NCI-H82 treated with DMSO at 0.1 percent for 48 hours (cell line): Measurements from ENCODE around the gene PAK1.

ENCODE experiments used
- DNase-seq: peaks from one replicate; lab custom pipeline; 2025; ENCODE audit not compliant: unreplicated experiment; lab: John Stamatoyannopoulos, UW

Gene PAK1

DNA sequence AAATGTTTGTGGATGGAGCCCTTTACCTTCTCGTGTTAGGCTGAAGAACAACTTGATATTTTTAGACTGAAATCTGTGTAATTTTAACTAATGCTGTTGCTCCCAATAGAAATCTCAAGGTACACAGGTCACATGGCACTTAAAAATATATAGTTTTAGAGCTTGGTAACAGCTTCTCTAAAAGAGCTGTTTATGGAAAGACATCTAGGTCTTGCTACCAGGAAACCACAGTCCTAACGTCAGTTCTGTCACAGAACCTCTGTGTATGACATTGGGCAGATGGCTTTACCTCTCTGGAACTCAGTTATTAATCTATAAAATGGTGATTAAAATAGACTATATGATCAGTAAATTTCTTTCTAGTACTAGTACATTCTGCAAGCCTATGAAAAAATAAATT, 35.4 kb downstream of the PAK1 start:
- DNase-seq: no peak

DNA sequence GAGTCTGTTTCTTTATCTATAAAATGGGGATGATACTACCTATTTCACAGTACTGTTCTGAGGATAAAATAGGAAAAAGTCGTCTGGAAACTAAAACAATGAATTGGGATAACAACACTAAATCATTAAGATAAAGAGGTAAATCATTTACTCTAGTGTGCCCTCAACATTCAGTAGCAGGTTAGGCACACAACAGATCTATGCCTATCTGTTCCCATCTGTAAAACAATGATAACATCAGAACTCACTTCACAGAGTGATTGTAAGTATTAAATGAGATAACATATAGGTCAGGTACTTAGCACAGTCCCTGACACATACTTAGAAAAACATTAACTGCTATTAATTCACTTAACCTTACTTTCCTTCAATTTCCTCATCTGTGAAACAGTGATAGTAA, 36.9 kb downstream of the PAK1 start:
- no peak for DNase-seq

DNA sequence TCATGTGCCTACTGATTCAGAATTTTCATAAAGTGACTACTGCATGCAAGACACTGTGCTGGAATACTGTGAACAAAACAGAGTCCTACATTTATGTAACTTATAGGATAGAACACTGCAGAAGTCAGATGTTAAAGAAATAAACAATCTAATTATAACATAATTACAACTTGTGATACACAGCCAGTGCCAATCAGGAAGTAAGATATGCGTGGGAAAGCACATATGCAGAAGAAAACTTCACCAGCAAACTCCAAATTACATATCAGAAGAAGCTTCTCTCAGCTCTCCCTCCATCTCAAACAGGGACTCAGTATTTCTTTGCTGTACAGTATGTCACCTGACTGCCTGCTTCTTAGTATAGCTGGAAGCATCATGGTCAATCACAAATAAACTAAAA, 37.4 kb downstream of the PAK1 start:
- no peak for DNase-seq

DNA sequence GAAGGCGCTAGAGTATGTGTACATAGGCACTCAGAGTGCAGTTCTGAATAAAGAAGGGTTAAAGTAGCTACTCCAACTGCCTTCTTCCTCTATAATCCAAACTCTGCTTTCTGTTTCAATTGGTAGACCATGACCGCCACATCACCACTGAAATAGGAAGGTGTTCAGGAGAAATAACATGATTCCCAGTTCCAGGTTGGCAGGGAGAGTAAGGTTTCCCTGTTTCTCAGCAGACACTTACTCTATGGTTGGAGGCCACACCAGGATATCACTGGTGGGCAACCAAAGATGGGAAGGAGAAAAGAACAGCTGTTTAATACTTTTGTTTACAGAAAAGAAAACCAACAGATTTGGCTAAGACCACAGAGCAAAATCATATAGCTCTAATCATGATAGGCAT, 37.9 kb downstream of the PAK1 start:
- no peak for DNase-seq

DNA sequence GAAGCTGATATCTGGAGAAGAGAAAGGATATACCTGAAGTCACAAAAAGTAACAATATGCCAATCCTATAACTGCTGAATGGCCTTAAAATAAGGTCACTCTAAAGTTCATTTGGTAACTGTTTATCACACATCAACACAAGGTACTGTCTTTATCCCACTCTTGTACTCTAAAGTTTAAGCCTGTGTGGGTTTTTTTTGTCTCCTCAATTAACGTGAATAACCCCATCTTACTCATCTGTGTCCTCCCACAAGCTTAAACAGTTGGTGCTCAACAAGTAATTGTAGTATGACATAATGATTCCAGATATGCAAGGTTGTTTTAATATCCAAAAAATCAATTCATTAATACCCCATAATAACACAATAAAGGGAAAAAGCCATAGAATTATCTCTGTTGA, 42.1 kb downstream of the PAK1 start:
- no peak for DNase-seq

DNA sequence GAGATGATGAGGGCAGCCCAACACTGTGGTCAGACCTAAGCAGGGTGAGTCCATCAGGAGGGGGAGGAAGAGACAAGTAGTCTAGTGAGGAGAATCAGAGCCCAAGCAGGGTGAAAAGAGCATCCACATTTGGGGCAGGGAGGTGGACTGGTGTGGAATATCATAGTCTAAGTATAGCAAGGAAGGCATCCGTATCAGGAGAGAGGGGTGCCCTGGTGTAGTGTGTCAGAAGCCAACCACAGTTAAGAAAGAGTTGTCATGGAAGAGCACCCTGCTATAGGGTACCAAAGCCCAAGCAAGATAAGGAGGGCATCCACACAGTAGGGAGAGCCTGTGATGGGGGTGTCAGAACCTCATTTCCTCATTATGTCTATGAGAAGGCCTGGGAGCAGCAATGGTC, 45.3 kb downstream of the PAK1 start:
- no peak for DNase-seq

DNA sequence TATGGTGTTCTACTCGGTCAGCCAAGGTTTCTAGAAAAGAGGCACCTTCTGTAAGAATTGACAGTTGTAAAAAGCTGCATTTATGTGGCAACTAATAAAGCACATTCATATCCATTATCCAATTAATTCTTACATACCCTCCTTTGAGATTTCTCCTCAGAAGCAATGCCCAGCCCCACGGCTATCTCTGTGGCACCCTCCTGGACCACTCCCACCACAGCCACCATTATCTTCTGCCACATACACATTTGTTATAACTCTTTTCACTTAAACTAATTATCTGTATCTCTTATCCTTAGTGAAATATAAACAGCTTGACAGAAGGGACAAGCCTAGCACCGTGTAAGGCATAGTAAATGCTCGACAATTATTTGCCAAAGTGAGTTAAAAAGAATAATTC, 48.5 kb downstream of the PAK1 start:
- no peak for DNase-seq

DNA sequence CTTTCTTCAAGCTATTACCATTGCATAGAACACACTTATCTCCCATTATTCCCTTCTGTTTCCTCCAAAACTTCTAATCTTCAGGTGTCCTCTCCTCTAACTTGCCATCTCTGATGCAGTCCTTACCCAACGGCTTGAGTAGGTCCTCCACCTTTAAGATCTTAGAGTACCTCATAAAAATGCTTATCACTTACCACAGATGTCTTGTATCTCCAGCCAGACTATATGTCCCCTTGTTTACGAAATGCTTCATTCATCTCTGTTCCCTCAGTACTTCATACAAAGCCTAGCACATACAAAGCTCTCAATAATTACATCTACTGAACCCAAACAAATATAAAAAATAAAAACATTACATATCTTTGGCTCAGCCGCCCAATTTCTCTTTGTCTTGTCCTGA, 49.2 kb downstream of the PAK1 start:
- DNase-seq: no peak

DNA sequence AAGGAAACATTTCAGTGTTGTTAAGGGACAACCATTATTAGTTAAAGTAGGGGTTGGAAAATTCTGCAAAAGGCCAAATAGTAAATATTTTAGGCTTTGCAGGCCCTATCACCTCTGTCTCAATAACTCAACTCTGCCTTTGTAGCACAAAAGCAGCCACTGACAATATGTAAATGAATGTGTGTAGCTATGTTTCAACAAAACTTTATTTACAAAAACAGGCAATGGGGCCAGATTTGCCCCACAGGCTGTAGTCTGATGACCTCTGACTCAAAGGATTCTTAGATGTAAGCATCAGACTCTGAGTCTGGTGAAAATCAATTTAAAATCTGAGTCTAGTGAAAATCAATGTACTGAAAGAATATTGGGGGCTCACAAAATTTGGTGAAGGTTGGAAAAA, 50.3 kb downstream of the PAK1 start:
- DNase-seq: no peak

DNA sequence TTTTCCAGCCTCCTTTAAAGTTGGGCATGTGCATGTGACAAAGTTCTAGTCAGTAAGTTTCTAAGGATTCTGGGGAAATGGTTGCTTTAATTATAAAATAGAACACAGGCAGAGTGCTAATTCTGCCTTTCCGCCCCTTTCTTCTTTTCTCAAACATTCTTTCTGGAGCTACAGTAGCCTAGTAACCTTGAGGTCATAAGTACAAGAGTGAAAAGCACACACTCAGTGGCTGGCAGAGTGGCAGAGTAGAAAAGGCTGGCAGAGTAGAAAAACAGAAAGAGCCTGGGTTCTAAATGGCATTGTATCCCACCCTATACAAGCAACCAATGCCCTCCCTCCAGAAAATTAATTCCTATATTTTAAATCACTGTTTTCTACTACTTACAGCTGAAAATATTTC, 51.2 kb downstream of the PAK1 start:
- DNase-seq: no peak

DNA sequence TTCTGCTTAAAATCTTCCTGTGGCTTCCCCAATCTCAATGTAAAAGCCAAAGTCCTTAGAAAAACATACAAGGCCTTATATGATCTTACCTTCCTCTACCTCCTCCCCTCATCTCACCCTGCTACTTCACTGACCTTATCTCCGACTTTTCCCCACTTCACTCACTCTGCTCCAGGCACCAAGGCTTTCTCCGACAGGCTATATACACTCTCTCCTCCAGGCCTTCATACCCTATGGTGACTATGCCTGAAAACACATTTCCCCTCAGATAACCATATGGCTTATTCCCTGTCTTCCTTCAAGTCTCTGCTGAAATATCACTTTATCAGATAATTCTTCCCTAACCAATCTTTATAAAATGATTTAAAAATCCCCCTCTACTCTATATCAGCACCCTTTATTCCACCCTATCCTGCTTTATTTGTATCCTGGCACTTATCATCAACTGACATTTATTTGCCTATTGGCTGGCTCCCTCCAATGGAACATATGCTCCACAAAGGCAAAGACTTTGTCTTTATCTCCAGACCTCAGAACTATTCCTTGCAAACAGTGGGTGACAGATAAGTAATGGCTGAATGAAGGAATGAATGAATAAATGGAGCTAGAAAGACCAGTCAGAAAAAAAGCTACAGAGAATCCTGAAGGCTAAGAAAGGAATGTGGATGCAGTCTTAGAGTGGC, 52.7 kb downstream of the PAK1 start:
- no peak for DNase-seq

DNA sequence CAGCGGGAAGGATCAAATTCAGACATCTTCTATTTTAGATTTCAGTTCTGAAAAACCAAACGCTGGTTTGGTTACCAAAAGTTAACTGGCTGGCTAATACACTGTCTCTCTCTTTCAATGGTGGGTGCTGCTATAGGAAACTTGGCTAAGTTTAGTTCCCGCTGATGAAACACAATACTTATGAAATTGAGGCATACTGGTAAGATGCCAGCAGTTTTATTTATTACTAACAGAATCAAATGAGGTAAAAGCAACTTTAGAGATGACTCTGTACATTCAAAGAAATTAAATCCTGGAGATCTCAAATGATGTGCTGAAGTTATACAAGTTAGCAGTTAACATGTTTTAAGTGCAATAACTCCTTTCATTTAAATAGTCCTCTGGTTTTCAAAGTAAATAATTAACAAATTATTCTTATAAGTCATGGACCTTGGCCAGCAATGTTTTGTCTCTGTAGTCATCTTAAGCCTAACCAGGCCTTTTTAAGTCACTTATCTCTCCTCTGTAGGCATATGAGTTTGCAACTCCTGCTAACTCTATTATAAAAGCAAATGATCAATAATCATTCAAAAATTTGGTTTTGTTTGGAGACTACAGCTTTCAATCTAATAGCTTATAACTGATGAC, 54.8 kb downstream of the PAK1 start:
- DNase-seq: no peak

DNA sequence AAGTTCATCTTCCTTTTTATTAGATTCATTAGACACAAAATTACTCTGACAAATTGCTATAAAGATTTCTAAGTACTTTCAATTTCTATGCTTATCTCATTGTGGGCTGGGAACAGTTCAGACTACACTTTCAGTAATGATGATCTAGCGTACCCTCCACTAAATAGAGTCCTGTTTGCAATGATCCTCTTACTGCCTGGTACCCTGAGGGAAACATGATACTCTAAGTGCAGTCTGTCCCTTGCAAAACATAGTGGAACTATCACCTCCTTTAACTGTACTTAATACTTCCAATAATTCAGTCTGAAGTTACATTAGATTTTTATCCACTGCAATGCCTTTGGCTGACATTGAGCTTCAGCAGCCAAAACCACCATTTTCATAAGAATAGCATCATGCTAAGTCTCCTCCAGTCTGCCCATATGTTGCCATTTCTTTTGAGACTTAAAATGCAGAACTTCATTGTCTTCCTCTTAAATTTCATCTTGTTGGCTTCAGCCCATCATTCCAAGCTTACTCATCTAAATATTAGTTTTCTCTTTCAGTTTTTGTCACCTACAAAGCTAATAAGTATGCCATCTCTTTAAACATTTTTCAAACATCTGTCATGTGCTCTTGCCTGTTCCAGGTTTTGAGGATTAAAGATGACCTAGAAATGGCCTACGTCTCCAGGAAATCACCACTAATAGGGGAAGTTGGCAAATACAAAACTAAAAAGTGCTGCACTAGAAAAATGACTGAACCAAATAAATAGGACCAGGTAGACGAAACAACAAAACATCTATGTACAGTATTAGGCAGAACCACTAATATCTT, 55.5 kb downstream of the PAK1 start:
- peak; percentile 22 for DNase-seq

DNA sequence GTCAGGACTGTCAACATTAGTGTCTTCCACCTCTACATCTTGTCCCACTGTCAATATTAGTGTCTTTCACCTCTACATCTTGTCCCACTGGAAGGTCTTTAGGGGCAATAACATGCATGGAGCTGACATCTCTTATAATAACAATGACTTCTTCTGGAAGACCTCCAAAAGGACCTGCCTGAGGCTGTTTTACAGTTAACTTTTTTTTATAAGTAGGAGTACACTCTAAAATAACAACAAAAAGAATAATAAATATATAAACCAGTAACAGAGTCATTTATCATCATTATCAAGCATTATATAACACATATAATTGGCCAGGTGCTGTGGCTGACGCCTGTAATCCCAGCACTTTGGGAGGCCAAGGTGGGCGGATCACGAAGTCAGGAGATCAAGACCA, 57.5 kb downstream of the PAK1 start:
- DNase-seq: no peak

DNA sequence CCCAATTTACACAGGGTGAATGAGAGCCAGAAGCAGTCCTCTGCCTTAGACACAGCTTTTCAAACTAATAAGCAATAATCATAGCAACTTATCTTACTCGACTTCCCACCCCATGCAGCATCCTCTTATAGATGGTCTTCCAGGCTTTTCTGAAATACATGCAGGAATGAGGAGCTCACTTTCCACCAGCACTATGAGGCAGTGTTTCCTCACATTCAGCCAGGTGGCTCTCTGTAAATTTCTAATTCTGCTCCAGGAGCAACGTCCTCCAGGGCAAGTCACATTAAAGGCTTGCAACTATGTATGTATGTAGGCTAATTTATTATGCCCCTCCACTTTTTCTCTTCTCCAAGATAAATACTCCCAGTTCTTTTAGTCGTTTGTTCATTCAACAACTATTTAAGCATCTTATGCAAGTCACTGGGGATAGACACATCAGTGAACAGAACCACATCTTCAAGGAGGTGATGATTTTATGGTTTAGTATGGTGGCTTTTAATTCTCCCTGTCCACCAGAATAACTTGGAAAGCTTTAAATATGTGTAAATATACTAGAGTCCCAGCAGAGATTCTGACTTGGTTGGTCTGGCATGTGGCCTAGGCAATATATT, 59.9 kb downstream of the PAK1 start:
- DNase-seq: no peak

DNA sequence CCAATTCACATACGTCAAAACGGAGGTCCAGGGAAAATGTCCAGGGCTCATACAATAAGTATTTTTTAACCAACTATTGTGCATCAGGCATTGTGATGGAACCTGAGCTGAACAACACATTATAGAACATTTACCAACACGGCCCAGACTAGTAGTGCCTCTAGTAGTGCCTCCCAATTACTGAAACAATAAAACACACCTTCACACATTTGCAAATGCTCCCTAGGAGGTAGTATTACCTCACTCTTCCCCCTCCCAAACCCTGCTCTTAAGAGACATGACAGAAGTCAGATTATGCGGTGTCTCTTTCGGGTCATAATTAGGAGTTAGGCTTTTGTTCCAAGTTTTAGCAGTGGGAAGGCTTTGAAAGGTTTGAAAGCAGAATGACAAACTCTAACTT, 61.1 kb downstream of the PAK1 start:
- DNase-seq: no peak

DNA sequence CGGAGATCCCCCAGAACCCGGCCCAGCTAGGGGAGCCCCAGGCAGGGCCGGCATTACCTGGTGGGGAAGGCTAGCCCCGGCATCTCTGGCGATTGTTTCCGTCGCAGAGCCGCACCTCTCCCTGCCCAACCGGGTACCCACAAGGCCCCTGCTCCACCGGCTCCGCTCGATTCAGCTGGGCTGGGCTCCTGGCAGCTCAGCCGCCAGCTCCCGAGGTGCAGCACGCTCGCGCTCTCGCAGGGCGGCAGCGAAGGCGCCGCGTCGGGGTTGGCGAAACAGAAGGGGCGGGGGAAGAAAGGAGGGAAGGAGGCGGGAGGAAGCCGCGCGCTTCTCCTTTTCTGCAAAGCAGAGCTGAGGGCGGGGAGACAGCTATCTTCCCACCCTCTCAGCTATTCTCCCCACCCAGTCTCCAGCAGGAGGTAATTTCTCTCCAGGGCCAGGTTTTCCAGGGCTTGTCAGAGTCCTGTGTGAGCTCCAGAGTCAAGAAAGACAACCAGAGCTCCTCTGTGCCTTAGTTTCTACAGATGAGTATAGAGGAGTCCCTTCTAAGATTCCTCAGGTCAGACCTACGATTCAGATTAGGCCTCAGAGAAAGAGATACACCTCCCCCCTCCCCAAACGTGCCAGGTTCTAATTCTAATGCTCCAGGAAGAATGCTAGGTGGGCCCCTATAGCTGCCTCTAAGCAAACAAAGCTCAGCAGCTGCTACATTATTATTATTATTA, 62.0 kb downstream of the PAK1 start:
- peak; percentile 14 for DNase-seq

DNA sequence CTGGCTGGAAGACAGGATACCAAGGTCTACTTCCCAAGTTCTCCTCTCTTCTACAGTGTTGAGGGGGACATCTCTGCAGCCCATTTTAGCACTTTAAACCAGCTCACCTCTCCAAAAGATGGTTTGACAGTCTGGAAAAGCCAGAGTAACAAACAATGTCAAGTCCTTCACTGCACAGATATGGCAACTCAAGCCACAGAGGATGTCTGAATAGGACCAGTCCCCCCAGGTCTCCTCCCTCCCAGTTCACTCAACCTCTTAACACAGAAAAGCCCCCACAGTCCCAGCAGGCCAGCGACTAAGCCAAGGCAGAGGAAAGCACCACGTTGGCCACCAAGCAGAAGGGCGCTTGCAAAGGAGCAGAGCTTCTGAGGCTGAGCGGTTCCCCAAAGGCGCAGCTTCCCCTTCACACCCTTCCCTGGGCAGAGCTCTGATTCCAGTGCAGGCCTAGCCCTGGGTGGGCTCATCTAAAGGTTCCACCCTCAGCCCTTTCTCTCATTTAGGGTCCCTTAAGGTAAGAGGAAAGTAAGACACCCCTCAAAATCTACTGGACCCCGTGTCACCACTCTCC, 62.7 kb downstream of the PAK1 start:
- DNase-seq: no peak

DNA sequence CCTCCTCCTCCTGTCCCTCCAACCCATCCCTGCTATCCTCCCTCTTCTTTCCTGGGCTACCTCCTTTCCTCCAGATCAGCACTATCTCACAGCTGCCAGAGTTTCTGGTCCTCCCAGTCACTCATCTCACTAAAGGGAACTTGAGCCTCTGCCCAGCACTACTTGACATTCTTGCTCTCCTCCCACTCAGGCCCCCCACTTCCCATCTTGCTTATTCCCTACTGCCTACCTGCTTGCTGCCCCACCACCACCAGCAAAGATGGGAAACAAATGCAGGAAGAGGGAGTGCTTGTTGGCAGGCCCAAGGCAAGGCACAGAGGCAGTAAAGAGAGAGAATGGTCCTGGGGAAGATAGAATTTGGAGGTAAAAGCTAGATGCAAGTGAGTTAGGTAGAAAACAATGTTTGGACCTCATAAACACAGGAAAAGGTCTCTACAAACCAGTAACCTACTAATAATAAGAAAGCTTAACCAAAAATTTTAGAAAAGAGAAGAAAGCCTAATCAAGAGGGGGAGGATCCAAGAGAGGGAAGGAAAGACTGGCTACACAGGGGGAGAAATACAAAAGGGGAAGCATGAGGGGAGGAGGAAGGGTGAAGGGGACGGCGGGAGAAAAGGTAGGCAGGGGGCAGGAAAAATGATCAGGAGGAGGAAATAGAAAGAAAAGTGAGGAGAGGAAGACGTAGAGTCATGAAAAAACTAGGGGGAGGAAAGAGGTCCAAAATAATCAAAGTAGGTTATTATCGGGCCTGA, 63.6 kb downstream of the PAK1 start:
- DNase-seq: no peak

DNA sequence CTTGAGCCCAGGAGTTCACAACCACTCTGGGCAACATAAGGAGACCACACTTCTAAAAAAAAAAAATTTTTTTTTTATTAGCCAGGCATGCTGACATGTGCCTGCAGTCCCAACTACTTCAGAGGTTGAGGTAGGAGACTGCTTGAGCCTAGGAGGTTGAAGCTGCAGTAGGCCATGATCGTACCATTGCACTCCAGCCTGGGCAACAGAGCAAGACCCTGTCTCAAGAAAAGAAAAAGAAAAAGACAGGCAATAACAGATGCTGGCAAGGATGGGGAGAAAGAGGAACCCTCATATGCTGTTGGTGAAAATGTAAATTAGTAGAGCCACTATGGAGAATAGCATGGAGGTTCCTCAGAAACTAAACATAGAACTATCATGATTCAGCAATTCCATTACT, 64.8 kb downstream of the PAK1 start:
- no peak for DNase-seq
